GM23248 (cell line): ENCODE results near the gene PRMT1.

Source experiments
- EZH2 ChIP-seq: fragments of 200-600 bp; sonication (generic); IDR thresholded peaks from 2 replicates; pipeline ENCODE4 v1.6.1; 2018; ENCODE audit warnings: antibody characterized with exemption, mild to moderate bottlenecking; ENCODE audit not compliant: insufficient read depth, poor library complexity, severe bottlenecking
- EZH2phosphoT487 ChIP-seq: fragments of 200-600 bp; sonication (generic); IDR thresholded peaks from 2 replicates; pipeline ENCODE4 v1.6.1; 2018; ENCODE audit warnings: antibody characterized with exemption, moderate library complexity, mild to moderate bottlenecking, low read depth; ENCODE audit not compliant: insufficient read depth

GRCh38 chr19:49665036-49665350 lies 12.1 kb upstream of the PRMT1 start:
- TF ChIP-seq EZH2: no peak
- no peak for TF ChIP-seq EZH2phosphoT487
